GM12865 (cell line): ENCODE measurements around the gene GRIN2C.
"Not testable (repeated sequence)": the region's sequence is repeated elsewhere in the genome, so short reads cannot be mapped to it uniquely, and the experiment has no call there.

Experiments used
- DNase-seq: peaks from one replicate; pipeline ENCODE4 v3.0.0; 2010; ENCODE audit warnings: low read depth
- H3K4me3 ChIP-seq: 2 replicates; pipeline ENCODE4 v1.5.1; 2011; ENCODE audit warnings: mild to moderate bottlenecking, low read depth, low read length, control low read depth
- TF ChIP-seq, protein P1 (sequence below): IDR thresholded peaks from 2 replicates; pipeline ENCODE4 v1.5.1; 2011; ENCODE audit warnings: low read length, control low read depth, low read depth, inconsistent platforms; ENCODE audit not compliant: insufficient read depth; ENCODE audit errors: missing control alignments

The GRIN2C gene

DNA sequence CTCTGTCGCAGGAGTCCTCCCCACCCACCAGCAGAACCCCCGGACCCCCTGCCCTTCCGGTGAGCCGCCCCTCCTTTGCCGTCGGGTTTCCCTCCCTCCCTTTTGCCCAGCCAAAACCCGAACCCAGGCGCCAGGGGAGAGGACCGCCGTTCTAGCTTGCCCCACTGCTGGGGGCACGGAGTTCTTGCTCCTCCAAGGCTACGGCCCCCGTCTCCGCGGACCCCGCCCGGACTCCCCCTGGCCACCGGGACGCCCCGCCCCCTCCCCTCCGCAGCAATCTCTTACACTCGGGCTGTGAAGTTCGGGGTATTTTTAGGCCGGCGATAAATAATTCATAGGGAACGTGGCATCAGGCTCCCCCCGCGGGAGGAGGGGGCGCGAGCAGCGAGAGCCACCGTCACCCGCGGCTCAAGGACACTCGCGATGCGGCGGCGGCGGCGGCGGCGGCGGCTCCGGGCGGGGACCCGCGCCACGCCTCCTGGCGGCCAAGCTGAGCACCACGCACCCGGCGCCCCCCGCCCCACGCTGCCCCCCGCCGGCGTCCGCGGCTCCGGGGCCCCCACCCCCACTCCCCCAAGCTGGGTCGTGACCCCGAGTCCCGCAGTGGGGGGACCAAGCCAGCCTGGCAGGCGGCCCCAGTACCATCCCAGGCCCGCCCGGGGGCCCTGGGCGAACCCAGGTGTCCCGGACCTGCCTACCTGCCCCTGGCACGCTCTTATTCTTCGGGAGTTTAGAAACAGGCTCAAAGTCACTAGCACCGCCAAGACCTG is at the start of gene GRIN2C:
GRIN2C (minus strand) TSS at position 427 of the 770 bp plus-strand sequence. CDS start 4,793 bp downstream, outside the sequence.
- no peak for DNase-seq
- H3K4me3 ChIP-seq: no peak within 1 kb of the TSS
- TF ChIP-seq, protein P1, sequence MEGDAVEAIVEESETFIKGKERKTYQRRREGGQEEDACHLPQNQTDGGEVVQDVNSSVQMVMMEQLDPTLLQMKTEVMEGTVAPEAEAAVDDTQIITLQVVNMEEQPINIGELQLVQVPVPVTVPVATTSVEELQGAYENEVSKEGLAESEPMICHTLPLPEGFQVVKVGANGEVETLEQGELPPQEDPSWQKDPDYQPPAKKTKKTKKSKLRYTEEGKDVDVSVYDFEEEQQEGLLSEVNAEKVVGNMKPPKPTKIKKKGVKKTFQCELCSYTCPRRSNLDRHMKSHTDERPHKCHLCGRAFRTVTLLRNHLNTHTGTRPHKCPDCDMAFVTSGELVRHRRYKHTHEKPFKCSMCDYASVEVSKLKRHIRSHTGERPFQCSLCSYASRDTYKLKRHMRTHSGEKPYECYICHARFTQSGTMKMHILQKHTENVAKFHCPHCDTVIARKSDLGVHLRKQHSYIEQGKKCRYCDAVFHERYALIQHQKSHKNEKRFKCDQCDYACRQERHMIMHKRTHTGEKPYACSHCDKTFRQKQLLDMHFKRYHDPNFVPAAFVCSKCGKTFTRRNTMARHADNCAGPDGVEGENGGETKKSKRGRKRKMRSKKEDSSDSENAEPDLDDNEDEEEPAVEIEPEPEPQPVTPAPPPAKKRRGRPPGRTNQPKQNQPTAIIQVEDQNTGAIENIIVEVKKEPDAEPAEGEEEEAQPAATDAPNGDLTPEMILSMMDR: peak; percentile 27

DNA sequence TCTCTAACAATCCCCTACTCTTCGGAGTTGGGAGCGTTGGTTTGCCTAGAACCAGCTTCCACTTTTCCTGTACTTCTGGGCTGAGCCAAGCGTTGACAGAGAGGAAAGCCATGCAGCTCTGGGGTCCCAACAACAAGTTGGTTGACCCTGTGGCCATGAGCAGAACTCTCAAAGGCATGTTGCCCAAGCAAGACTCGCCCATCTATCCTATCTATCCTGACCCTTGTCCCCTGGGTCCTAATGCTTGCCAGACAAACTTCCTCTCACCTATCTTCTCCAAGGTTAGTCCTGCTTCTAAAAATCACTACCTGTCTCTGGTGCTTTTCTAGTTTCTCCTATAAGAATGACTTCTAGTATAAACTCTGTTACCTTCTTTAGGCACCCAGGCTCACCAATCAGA is 49.4 kb upstream of the GRIN2C start:
- not testable (repeated sequence) for H3K4me3 ChIP-seq, DNase-seq

DNA sequence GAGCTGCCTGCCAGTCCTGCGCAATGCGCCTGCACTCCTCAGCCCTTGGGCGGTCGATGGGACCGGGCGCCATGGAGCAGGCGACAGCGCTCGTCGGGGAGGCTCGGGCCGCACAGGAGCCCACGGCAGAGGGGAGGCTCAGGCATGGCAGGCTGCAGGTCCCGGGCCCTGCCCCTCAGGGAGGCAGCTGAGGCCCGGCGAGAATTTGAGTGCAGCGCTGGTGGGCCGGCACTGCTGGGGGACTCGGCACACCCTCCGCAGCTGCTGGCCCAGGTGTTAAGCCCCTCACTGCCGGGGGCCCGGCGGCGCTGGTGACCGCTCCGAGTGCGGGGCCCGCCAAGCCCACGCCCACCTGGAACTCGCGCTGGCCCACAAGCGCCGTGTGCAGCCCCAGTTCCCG is 47.3 kb upstream of the GRIN2C start:
- TF ChIP-seq, protein P1: no peak

DNA sequence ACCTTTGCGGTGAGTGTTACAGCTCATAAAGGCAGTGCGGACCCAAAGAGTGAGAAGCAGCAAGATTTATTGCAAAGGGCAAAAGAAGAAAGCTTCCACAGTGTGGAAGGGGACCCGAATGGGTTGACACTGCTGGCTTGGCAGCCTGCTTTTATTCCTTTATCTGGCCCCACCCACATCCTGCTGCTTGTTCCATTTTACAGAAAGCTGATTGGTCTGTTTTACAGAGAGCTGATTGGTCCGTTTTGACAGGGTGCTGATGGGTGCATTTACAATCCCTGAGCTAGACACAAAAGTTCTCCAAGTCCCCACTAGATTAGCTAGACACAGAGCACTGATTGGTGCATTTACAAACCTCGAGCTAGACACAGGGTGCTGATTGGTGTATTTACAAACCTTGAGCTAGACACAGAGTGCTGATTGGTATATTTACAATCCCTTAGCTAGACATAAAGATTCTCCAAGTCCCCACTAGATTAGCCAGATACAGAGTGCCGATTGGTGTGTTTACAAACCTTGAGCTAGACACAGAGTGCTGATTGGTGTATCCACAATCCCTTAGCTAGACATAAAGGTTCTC is 46.6 kb upstream of the GRIN2C start:
- DNase-seq: not testable (repeated sequence)

More for the DNA sequence above, 47.3 kb upstream of the GRIN2C start:
- no peak overlapping the region for H3K4me3 ChIP-seq
- no peak for DNase-seq

DNA sequence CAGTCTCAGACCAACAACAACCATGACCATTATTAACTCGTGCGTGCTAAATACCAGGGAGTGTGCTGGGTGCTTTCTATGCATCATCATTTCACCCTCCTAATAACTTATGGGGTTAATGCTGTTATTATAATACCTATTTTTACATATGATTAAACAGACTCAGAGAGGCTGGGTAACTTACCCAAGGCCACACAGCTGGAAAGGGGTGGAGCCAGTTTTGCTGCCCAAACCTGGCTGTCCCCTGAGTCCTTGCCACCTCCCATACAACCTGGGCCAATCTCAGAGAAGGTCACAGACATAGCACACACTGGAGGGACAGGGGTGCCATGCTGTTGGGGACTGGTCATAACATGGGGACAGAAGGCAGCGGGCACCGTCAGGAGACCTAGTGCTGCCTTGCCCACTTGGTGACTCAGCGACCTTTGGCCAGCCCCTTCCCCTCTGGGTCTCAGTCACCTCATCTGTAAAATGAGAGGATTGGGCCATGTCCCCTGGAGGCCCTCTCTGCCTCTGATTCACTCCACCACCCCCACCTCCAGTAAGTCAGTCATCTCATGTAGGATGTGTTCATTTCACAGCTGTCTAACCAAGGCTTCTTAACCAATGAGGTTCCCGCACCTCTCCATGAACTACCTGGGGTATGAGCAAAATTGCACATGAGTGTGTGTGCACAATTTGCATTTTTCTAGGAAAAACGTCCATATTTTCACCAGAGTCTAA is 45.2 kb upstream of the GRIN2C start:
- no peak for DNase-seq
- TF ChIP-seq, protein P1: no peak
- no peak overlapping the region for H3K4me3 ChIP-seq

More for the DNA sequence above, 46.6 kb upstream of the GRIN2C start:
- not testable (repeated sequence) for H3K4me3 ChIP-seq

DNA sequence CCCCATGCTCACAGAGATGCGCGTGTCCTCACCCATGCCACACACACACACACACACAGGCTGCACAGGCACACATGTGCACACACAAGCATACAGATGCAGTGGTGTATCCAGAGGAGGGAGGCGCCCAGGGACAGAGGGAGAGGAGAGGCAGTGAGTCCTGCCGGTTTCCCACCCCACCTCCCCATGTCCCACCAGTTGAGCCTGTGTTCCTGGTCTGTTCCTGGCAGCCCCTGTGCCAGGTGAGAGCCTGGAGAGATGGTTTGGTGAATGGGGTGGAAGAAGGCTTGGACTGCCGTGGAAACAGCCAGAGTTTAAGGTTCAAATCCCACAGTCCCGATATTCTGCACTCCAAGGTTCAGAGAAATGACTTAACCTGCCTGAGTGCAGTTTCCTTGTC is 44.0 kb upstream of the GRIN2C start:
- DNase-seq: no peak
- TF ChIP-seq, protein P1: no peak

DNA sequence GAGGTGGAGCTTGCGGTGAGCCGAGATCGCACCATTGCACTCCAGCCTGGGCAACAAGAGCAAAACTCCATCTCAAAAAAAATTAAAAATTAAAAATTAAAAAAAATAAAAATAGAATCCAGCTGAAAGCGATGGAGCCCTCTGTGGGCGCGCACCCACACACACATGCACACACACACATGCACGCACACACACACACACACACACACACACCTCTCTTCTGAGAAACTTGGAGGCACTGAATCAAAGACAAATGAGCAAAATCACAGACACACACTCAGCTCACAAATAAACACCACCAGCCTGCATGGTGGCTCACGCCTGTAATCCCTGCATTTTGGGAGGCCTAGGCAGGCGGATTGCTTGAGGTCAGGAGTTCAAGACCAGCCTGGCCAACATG is 43.3 kb upstream of the GRIN2C start:
- TF ChIP-seq, protein P1: no peak
- DNase-seq: no peak
- no peak overlapping the region for H3K4me3 ChIP-seq

More for the DNA sequence above, 44.0 kb upstream of the GRIN2C start:
- H3K4me3 ChIP-seq: no peak overlapping the region
